Testis (tissue), 3 donors: ENCODE data around the gene PPP1R13B. TPM values are rescaled to one million over a fixed set of nuclear protein-coding genes. Genes with fewer than 3 reads are reported as not detected.

Source experiments
- DNase-seq: peaks from one replicate; pipeline ENCODE4 v3.0.0-alpha.2; 2019
- H3K27ac ChIP-seq, 2 donors: fragments of 200-600 bp; sonication (generic); one replicate each; pipeline ENCODE4 v1.5.1; 2019
- H3K27me3 ChIP-seq: fragments of 200-600 bp; sonication (generic); one replicate; pipeline ENCODE4 v1.5.1; 2019
- H3K36me3 ChIP-seq: fragments of 200-600 bp; sonication (generic); one replicate; pipeline ENCODE4 v1.5.1; 2017; ENCODE audit warnings: low read depth; ENCODE audit errors: missing control alignments
- H3K4me1 ChIP-seq: fragments of 200-600 bp; sonication (generic); one replicate; pipeline ENCODE4 v1.5.1; 2019
- H3K4me3 ChIP-seq, 2 donors: fragments of 200-600 bp; sonication (generic); one replicate each; pipeline ENCODE4 v1.5.1; 2017 to 2019
- H3K9me3 ChIP-seq: fragments of 200-600 bp; sonication (generic); one replicate; pipeline ENCODE4 v1.5.1; 2017
- CTCF ChIP-seq, 3 experiments: fragments of 450-650 bp in 2 of 3; fragments of 200-600 bp in 1 of 3; sonication (generic) in 1 of 3; IDR thresholded peaks; one replicate each; pipeline ENCODE4 v1.5.1; 2016 to 2019; ENCODE audit warnings: antibody characterized with exemption in 3 of 3, mild to moderate bottlenecking in 2 of 3, moderate library complexity in 1 of 3
- POLR2A ChIP-seq: fragments of 450-650 bp; IDR thresholded peaks from one replicate; pipeline ENCODE4 v1.6.1; 2017; ENCODE audit warnings: antibody characterized with exemption, mild to moderate bottlenecking, moderate library complexity
- WGBS, 2 donors: methylation state at CpG; one replicate each; pipeline ENCODE4 v1.1.5; 2018; 5-methylcytosine and 5-hydroxymethylcytosine counted together
- intact Hi-C: fragments of 100-400 bp; cut with DNase I; formaldehyde crosslinking; loops from one replicate; pipeline ENCODE4 v1.15.1; 2023; ENCODE audit warnings: low total_unique reads
- polyA plus RNA-seq: library from polyadenylated mRNA; stranded (reverse); fragments of 350-450 nt; fragmentation: Illumina TruSeq; extraction: RNeasy Lipid Tissue Mini Kit (QIAGEN cat#74804); gene quantifications from one replicate; pipeline ENCODE4 v1.2.3, GENCODE V29; 2014; ENCODE audit warnings: low read depth, low replicate concordance; ENCODE audit not compliant: insufficient read depth
- total RNA-seq, 2 donors: library from RNA; depleted of rRNA; stranded (reverse); fragments of >200 nt; gene quantifications; one replicate each; pipeline ENCODE4 v1.2.3, GENCODE V29; 2016

Gene PPP1R13B
- total and polyA plus RNA-seq, 3 donors from 2014 or later = 73.1 to 89.2 (median 82.4) TPM

GRCh38 chr14:103892247-103892646 lies 44.9 kb upstream of the PPP1R13B start:
- DNase-seq = no peak
- H3K27ac ChIP-seq = no peak overlapping the region
- 95% methylated on average over 8 of the region's 8 CpGs for WGBS, 2 donors
- TF ChIP-seq CTCF (IDR thresholded peaks at IDR 0.05) = no peak
- TF ChIP-seq POLR2A = no peak
- no peaks in the 10 kb centered on the region for H3K4me1 ChIP-seq
- no peaks in the 10 kb centered on the region for H3K9me3 ChIP-seq
- H3K36me3 ChIP-seq = no peaks in the 10 kb centered on the region
- intact Hi-C loops = no loop called here
- no peak overlapping the region for H3K4me3 ChIP-seq
- H3K27me3 ChIP-seq = no peaks in the 10 kb centered on the region

- TF ChIP-seq POLR2A (no peak), CTCF (IDR thresholded peaks at IDR 0.05) (no peak)
- Histone ChIP-seq H3K27ac (no peak overlapping the region), H3K4me3 (no peak overlapping the region), H3K27me3 (no peaks in the 10 kb centered on the region), H3K4me1 (no peaks in the 10 kb centered on the region), H3K36me3 (no peaks in the 10 kb centered on the region), H3K9me3 (no peaks in the 10 kb centered on the region)
- no peak for DNase-seq
- intact Hi-C loops = no loop called here
- WGBS, 2 donors = 85 to 96% methylated on average over 13 to 14 of the region's 15 CpGs
These were observed 44.4 kb upstream of the PPP1R13B start for GRCh38 chr14:103891667-103892215.

- Histone ChIP-seq H3K36me3 (no peaks in the 10 kb centered on the region), H3K4me1 (no peaks in the 10 kb centered on the region), H3K4me3 (no peak overlapping the region), H3K27ac (no peak overlapping the region), H3K9me3 (no peaks in the 10 kb centered on the region), H3K27me3 (no peaks in the 10 kb centered on the region)
- DNase-seq = no peak
- 60 to 70% methylated on average over 2 to 16 of the region's 18 CpGs for WGBS, 2 donors
- intact Hi-C loops = no loop called here
- TF ChIP-seq POLR2A (no peak), CTCF (IDR thresholded peaks at IDR 0.05) (no peak)
These were observed 43.7 kb upstream of the PPP1R13B start for GRCh38 chr14:103890821-103891666.

- H3K4me3 ChIP-seq = no peak overlapping the region
- no peaks in the 10 kb centered on the region for H3K27me3 ChIP-seq
- no peak for DNase-seq
- intact Hi-C loops = no loop called here
- no peaks in the 10 kb centered on the region for H3K36me3 ChIP-seq
- no peaks in the 10 kb centered on the region for H3K4me1 ChIP-seq
- WGBS, 2 donors = 85 to 92% methylated on average over 4 to 10 of the region's 10 CpGs
- TF ChIP-seq POLR2A (no peak), CTCF (IDR thresholded peaks at IDR 0.05) (no peak)
- no peaks in the 10 kb centered on the region for H3K9me3 ChIP-seq
- no peak overlapping the region for H3K27ac ChIP-seq
These were observed 42.6 kb upstream of the PPP1R13B start for GRCh38 chr14:103890052-103890371.
